ENCODE measurements around the gene ARHGDIB. TPM values are rescaled to one million over a fixed set of nuclear protein-coding genes. Genes with fewer than 3 reads are reported as not detected.

The ARHGDIB gene
- total RNA-seq, 4 donors from 2014 or later = 128 to 259 (median 205) TPM

DNA sequence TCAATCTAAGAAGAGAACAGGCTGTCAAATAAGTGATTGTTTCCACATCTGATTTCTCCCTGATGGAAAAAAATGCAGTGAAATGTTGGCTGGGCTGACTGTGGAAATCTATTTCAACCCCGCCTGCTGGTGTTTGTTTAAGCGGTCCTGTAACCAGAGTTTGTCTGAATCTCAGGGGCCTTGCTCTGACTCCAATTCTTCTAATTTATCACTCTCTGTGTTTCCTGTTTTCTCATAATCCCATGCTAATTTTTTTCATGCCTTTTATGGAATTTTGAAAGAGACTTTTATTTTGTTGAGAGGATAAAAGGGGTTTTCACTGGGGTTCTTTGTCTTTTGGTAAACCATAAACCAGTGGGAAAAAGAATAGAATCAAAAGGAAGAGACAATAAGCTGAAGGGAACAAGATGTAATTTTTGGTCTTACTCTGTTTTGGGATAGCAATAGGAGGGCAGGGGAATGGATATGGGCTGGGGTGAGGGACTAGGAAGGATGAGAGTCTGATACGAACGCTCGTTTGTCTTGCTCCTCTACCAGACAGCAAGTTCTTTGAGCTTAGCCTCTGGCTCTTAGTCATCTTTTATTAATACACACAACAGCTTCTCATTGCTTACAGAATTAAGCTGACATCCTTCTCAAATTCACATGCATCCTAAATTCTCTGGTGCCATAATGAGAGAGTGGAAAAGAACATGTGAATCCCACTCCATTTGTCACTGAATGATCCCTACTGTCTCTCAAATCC is 67.7 kb downstream of the ARHGDIB start:
- ATAC-seq (ENCODE audit: low FRiP score) (no peak), DNase-seq (ENCODE audit: low spot score) (no peak)
- TF ChIP-seq, protein P1, sequence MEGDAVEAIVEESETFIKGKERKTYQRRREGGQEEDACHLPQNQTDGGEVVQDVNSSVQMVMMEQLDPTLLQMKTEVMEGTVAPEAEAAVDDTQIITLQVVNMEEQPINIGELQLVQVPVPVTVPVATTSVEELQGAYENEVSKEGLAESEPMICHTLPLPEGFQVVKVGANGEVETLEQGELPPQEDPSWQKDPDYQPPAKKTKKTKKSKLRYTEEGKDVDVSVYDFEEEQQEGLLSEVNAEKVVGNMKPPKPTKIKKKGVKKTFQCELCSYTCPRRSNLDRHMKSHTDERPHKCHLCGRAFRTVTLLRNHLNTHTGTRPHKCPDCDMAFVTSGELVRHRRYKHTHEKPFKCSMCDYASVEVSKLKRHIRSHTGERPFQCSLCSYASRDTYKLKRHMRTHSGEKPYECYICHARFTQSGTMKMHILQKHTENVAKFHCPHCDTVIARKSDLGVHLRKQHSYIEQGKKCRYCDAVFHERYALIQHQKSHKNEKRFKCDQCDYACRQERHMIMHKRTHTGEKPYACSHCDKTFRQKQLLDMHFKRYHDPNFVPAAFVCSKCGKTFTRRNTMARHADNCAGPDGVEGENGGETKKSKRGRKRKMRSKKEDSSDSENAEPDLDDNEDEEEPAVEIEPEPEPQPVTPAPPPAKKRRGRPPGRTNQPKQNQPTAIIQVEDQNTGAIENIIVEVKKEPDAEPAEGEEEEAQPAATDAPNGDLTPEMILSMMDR (IDR thresholded peaks at IDR 0.05) = no peak

DNA sequence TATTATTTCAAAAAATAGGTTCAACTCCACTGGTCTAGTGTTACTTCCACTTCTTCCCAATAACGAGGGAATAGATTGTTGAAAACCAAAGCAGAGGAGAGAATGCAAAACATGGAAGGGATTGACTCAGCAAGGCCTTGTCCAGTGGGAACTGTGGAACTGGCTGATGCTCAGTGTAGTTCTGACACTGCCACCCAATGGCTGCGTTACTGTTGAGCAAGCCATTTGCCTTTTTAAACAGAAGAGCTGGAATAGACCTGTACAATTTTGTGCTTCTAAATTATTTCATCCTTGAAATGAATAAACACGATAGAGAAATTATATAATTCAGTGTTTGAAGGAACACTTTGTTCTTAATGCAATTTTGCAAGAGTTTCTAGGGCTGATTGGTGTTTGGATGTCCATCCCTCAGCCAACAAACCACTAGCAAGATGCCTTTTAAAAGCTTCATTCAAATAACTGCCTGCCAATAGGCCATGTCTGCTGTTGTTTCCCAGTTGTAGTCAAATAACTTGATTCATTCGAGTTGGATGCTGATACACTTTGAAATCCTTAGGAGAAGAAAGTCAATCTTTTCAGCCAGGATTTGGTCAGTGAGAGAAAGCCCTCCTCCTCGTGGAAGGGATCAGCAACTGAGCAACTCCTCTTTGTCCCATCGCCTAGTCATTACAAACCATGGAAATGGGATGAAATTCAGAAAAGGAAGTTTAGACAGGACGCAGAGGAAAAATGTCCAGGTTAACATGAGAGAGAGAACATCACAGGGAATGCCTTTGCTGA is 68.5 kb downstream of the ARHGDIB start:
- TF ChIP-seq, protein P1 (IDR thresholded peaks at IDR 0.05) = no peak
- DNase-seq (ENCODE audit: low spot score) (no peak), ATAC-seq (ENCODE audit: low FRiP score) (peak; percentile 56)

Other genes with a start within 250 kb of the ARHGDIB start
- gene WBP11, start 158.1 kb downstream of the ARHGDIB start, total RNA-seq = 10 to 100 TPM; 17.2 to 29.7 (median 19.3) TPM
- 1 to 10 TPM in 1 of 4 donors, under 1 TPM in 2, not detected in 1; 0.36 to 1.6 (median 0.56) TPM for gene C12orf60, start 157.9 kb downstream of the ARHGDIB start, total RNA-seq
- gene SMCO3, start 147.4 kb downstream of the ARHGDIB start, total RNA-seq = not detected
- gene ART4, start 118.1 kb downstream of the ARHGDIB start, total RNA-seq = 1 to 10 TPM; 1.9 to 6.2 (median 4.3) TPM
- gene MGP, start 75.7 kb downstream of the ARHGDIB start, total RNA-seq = 100 to 1,000 TPM; 317 to 851 (median 829) TPM
- gene ERP27, start 23.1 kb downstream of the ARHGDIB start, total RNA-seq = under 1 TPM in 2 of 4 donors, not detected in 2; 0.56 to 0.60 TPM
- gene PDE6H, start 11.4 kb upstream of the ARHGDIB start, total RNA-seq = not detected

All from omental fat pad (tissue), 4 donors.